CD14-positive monocyte (primary cell): ENCODE results near the gene UBE2E2. TPM values are rescaled to one million over a fixed set of nuclear protein-coding genes. Genes with fewer than 3 reads are reported as not detected.

Source experiments
- DNase-seq, 3 donors: peaks; one replicate each; pipeline ENCODE4 v3.0.0-alpha.2; 2011 to 2022
- H2AFZ ChIP-seq: 2 replicates; pipeline ENCODE4 v1.6.0; 2012; ENCODE audit warnings: mild to moderate bottlenecking, low read depth, low read length, inconsistent platforms; ENCODE audit not compliant: insufficient read depth, poor library complexity, severe bottlenecking
- H3K27ac ChIP-seq, 2 donors: 1 replicate in 1 of 2; 2 replicates in 1 of 2; pipeline ENCODE4 v1.5.1; 2012 to 2013; ENCODE audit warnings: low read length in 2 of 2, control low read depth in 1 of 2, inconsistent platforms in 1 of 2, low read depth in 1 of 2, mild to moderate bottlenecking in 1 of 2
- H3K27me3 ChIP-seq, 2 donors: one replicate each; pipeline versions ENCODE4 v1.6.0 to v1.6.1; 2011 to 2013; ENCODE audit warnings: low read length in 2 of 2; ENCODE audit not compliant: control insufficient read depth in 2 of 2, insufficient read depth in 2 of 2
- H3K36me3 ChIP-seq, 2 donors: replicated peaks in 1 of 2; 1 replicate in 1 of 2; 2 replicates in 1 of 2; pipeline versions ENCODE4 v1.5.1 to v1.6.1; 2012 to 2013; ENCODE audit warnings: low read length in 2 of 2, control low read depth in 1 of 2, inconsistent platforms in 1 of 2, mild to moderate bottlenecking in 1 of 2; ENCODE audit not compliant: insufficient read depth in 2 of 2, control insufficient read depth in 1 of 2
- H3K4me1 ChIP-seq, 2 donors: 1 replicate in 1 of 2; 2 replicates in 1 of 2; pipeline versions ENCODE4 v1.5.1 to v1.6.1; 2012 to 2013; ENCODE audit warnings: low read length in 2 of 2, control low read depth in 1 of 2, inconsistent platforms in 1 of 2, mild to moderate bottlenecking in 1 of 2, moderate library complexity in 1 of 2; ENCODE audit not compliant: insufficient read depth in 2 of 2, control insufficient read depth in 1 of 2
- H3K4me2 ChIP-seq: replicated peaks from 2 replicates; pipeline ENCODE3; 2012; ENCODE audit warnings: low read length, moderate library complexity, mild to moderate bottlenecking; ENCODE audit not compliant: poor library complexity, severe bottlenecking; ENCODE audit errors: extremely low read depth
- H3K4me3 ChIP-seq, 3 experiments: fragments of 200-600 bp in 1 of 3; sonication (generic) in 1 of 3; replicated peaks in 1 of 3; 1 replicate in 2 of 3; 2 replicates in 1 of 3; pipeline ENCODE4 v1.5.1; 2011 to 2013; ENCODE audit warnings: low read length in 3 of 3, mild to moderate bottlenecking in 3 of 3, control low read depth in 2 of 3, low read depth in 2 of 3, inconsistent platforms in 1 of 3, moderate library complexity in 1 of 3
- H3K79me2 ChIP-seq: 2 replicates; pipeline ENCODE4 v1.6.0; 2012; ENCODE audit warnings: mild to moderate bottlenecking, control low read depth, inconsistent platforms, low read length, moderate library complexity; ENCODE audit not compliant: insufficient read depth
- H3K9ac ChIP-seq: 2 replicates; pipeline ENCODE4 v1.6.0; 2017; ENCODE audit warnings: low read length, mild to moderate bottlenecking; ENCODE audit not compliant: insufficient read depth, poor library complexity, severe bottlenecking
- H3K9me3 ChIP-seq, 2 donors: replicated peaks in 1 of 2; 1 replicate in 1 of 2; 2 replicates in 1 of 2; pipeline versions ENCODE4 v1.5.1 to v1.6.1; 2012 to 2013; ENCODE audit warnings: low read length in 2 of 2, control low read depth in 1 of 2; ENCODE audit not compliant: control insufficient read depth in 1 of 2, insufficient read depth in 1 of 2
- H4K20me1 ChIP-seq: 2 replicates; pipeline ENCODE4 v1.6.0; 2012; ENCODE audit warnings: mild to moderate bottlenecking, low read length, control low read depth, moderate library complexity; ENCODE audit not compliant: insufficient read depth
- H3K27ac Mint-ChIP-seq, 7 donors: one replicate each; pipeline ENCODE4 v1.8.0; 2020; ENCODE audit warnings: mild to moderate bottlenecking in 7 of 7, mixed read lengths in 7 of 7, moderate library complexity in 6 of 7, inconsistent platforms in 2 of 7
- H3K27me3 Mint-ChIP-seq, 3 donors: one replicate each; pipeline ENCODE4 v1.8.0; 2021 to 2022; ENCODE audit warnings: low read depth in 3 of 3, mild to moderate bottlenecking in 3 of 3, mixed read lengths in 3 of 3, moderate library complexity in 3 of 3, inconsistent platforms in 1 of 3
- H3K36me3 Mint-ChIP-seq, 2 donors: one replicate each; pipeline ENCODE4 v1.8.0; 2020; ENCODE audit warnings: mixed read lengths in 2 of 2, inconsistent platforms in 1 of 2, mild to moderate bottlenecking in 1 of 2
- H3K4me1 Mint-ChIP-seq: one replicate; pipeline ENCODE4 v1.8.0; 2020; ENCODE audit warnings: mild to moderate bottlenecking, mixed read lengths
- H3K4me3 Mint-ChIP-seq, 2 donors: one replicate each; pipeline ENCODE4 v1.8.0; 2020; ENCODE audit warnings: mild to moderate bottlenecking in 2 of 2, mixed read lengths in 2 of 2, moderate library complexity in 1 of 2
- H3K9me3 Mint-ChIP-seq, 7 donors: one replicate each; pipeline ENCODE4 v1.8.0; 2020 to 2022; ENCODE audit warnings: mixed read lengths in 7 of 7, mild to moderate bottlenecking in 6 of 7, moderate library complexity in 6 of 7, inconsistent platforms in 2 of 7
- CTCF ChIP-seq: fragments of 200-600 bp; IDR thresholded peaks from one replicate; pipeline ENCODE4 v1.8.0; 2022; ENCODE audit warnings: antibody characterized with exemption, mild to moderate bottlenecking
- WGBS: methylation state at CpG from one replicate; pipeline ENCODE4 v1.1.5; 2013; ENCODE audit warnings: missing lambda C conversion rate; ENCODE audit not compliant: insufficient coverage; 5-methylcytosine and 5-hydroxymethylcytosine counted together
- intact Hi-C, 2 donors: fragments of 100-400 bp; cut with micrococcal nuclease; formaldehyde crosslinking; loops; one replicate each; pipeline versions ENCODE4 v1.15.0 to v1.15.1; 2023
- polyA plus RNA-seq, 3 donors: library from polyadenylated mRNA; depleted of rRNA in 1 of 3; unstranded in 2 of 3; stranded (reverse) in 1 of 3; fragments of 300-500 nt in 2 of 3; fragments of >200 nt in 1 of 3; fragmentation: Illumina TruSeq in 2 of 3; gene quantifications; 1 replicate in 2 of 3; 2 replicates in 1 of 3; pipeline ENCODE4 v1.2.3, GENCODE V29; 2012 to 2021

UBE2E2 gene
- polyA plus RNA-seq, 3 donors = 25.8 to 78.0 (median 66.3) TPM

DNA sequence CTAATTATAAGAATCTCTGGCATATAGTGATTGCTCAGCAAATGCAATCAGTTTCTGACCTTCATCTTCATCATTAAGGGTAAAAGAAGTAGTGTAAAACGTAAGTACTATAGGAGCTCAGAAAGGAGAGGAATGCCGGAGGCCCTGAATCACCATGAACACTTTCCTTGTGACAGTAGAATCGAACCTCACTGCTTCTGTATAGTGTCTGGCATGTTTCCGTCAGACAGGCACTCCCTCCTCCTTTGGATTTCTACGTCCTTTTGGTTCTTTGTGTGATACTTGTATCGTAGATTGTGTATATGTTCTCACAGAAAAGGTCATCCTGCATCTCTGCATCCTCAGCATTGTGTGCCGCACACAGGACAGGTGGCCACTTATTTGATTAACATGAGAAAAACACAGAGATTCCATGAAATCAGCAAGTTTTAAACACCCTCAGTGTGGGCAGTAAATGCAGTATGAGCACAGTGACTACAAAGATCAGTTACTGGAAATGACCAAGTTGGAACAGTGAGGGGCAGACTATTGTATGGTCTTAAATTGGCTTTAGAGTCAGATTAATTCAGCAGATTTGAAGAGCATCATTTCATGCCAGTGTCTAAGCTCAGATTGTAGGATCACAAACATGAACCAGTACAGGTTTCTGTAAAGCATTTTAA is 234.5 kb downstream of the UBE2E2 start:
- H3K4me1 Mint-ChIP-seq = peaks cover 21% of the 10 kb centered on the region
- no peak overlapping the region for H2AFZ ChIP-seq
- intact Hi-C loops = no loop called here

GRCh38 chr3:23438657-23439056 is 235.5 kb downstream of the UBE2E2 start:
- peaks cover 26% of the 10 kb centered on the region for H3K4me1 Mint-ChIP-seq
- no peak overlapping the region for H3K27ac Mint-ChIP-seq

More for the DNA sequence above, 234.5 kb downstream of the UBE2E2 start:
- H3K9ac ChIP-seq = no peak overlapping the region
- H3K27ac ChIP-seq = no peak overlapping the region
- no peak overlapping the region for H3K4me3 Mint-ChIP-seq
- H3K4me3 ChIP-seq = no peak overlapping the region
- H3K4me1 ChIP-seq = no peaks in the 10 kb centered on the region
- WGBS = no CpG with 5 or more reads among the region's 7 CpGs
- peaks cover 0 to 4% (median 0%) of the 10 kb centered on the region in 3 donors for H3K27me3 Mint-ChIP-seq
- no peaks in the 10 kb centered on the region for H3K9me3 ChIP-seq
- TF ChIP-seq CTCF = no peak
- no peaks in the 10 kb centered on the region for H3K36me3 ChIP-seq
- H3K27ac Mint-ChIP-seq = no peak overlapping the region
- H4K20me1 ChIP-seq = peaks cover 58% of the 10 kb centered on the region
- H3K36me3 Mint-ChIP-seq = no peaks in the 10 kb centered on the region
- DNase-seq = no peak
- H3K79me2 ChIP-seq = no peaks in the 10 kb centered on the region
- no peak overlapping the region for H3K4me2 ChIP-seq
- H3K9me3 Mint-ChIP-seq = no peaks in the 10 kb centered on the region
- H3K27me3 ChIP-seq = no peaks in the 10 kb centered on the region

More at GRCh38 chr3:23438657-23439056, 235.5 kb downstream of the UBE2E2 start:
- H3K9ac ChIP-seq = no peak overlapping the region
- TF ChIP-seq CTCF = no peak
- H3K9me3 ChIP-seq = no peaks in the 10 kb centered on the region
- H4K20me1 ChIP-seq = peaks cover 67% of the 10 kb centered on the region
- H3K9me3 Mint-ChIP-seq = no peaks in the 10 kb centered on the region
- peaks cover 2% of the 10 kb centered on the region for H3K79me2 ChIP-seq
- H3K4me3 Mint-ChIP-seq = no peak overlapping the region
- H3K4me3 ChIP-seq = no peak overlapping the region
- H3K27me3 ChIP-seq = no peaks in the 10 kb centered on the region
- no peak for DNase-seq
- intact Hi-C loops = no loop called here
- no peak overlapping the region for H2AFZ ChIP-seq
- H3K4me2 ChIP-seq = no peak overlapping the region
- no peak overlapping the region for H3K27ac ChIP-seq
- H3K36me3 Mint-ChIP-seq = no peaks in the 10 kb centered on the region
- peaks cover 5 to 6% of the 10 kb centered on the region in 2 donors for H3K4me1 ChIP-seq
- peaks cover 0 to 4% (median 2%) of the 10 kb centered on the region in 3 donors for H3K27me3 Mint-ChIP-seq
- H3K36me3 ChIP-seq = no peaks in the 10 kb centered on the region
